PC-9 (cell line): Measurements from ENCODE around the gene RASAL2. TPM values are rescaled to one million over a fixed set of nuclear protein-coding genes. Genes with fewer than 3 reads are reported as not detected.

ENCODE experiments used
- BruUV-seq: library from RNA; stranded (reverse); fragments of 400-500 nt; replicated peaks from 2 replicates; lab custom pipeline; 2021; lab: Mats Ljungman, UMichigan
- CTCF ChIA-PET: fragments of 300-600 bp; sonication (Branson Sonifier 250); formaldehyde crosslinking; loops from one replicate; lab custom pipeline; 2022; ENCODE audit warnings: antibody characterized with exemption; lab: Charles Lee
- POLR2A ChIA-PET: fragments of 300-600 bp; sonication (Branson Sonifier 250); formaldehyde crosslinking; loops from one replicate; lab custom pipeline; 2022; ENCODE audit warnings: antibody characterized with exemption; ENCODE audit not compliant: unreplicated experiment; lab: Charles Lee
- DNase-seq, 2 experiments: peaks; one replicate each; pipeline versions ENCODE4 v3.0.0 to v3.0.0-alpha.2; 2015 to 2022; ENCODE audit warnings: mixed read lengths in 1 of 2
- H2AFZ ChIP-seq: fragments of 200-600 bp; sonication (generic); 2 replicates; pipeline ENCODE4 v1.8.1; 2017; ENCODE audit warnings: antibody characterized with exemption
- H3F3A ChIP-seq: fragments of 200-600 bp; sonication (generic); 2 replicates; pipeline ENCODE4 v1.8.1; 2017; ENCODE audit warnings: antibody characterized with exemption, mild to moderate bottlenecking, low read depth; ENCODE audit not compliant: insufficient read depth
- H3K27ac ChIP-seq: fragments of 200-600 bp; sonication (generic); 2 replicates; pipeline ENCODE4 v1.6.1; 2016; ENCODE audit warnings: mixed run types
- H3K27me3 ChIP-seq: fragments of 200-600 bp; sonication (generic); 2 replicates; pipeline ENCODE4 v1.6.1; 2016; ENCODE audit warnings: low read depth, mixed run types; ENCODE audit not compliant: insufficient read depth
- H3K36me3 ChIP-seq: fragments of 200-600 bp; sonication (generic); 2 replicates; pipeline ENCODE4 v1.6.1; 2016; ENCODE audit warnings: low read depth, mixed run types
- H3K4me1 ChIP-seq: fragments of 200-600 bp; sonication (generic); replicated peaks from 2 replicates; pipeline ENCODE4 v1.6.1; 2016; ENCODE audit warnings: mixed run types; ENCODE audit not compliant: insufficient read depth
- H3K4me2 ChIP-seq: fragments of 200-600 bp; sonication (generic); 2 replicates; pipeline ENCODE4 v1.6.1; 2017; ENCODE audit warnings: mixed run types
- H3K4me3 ChIP-seq: fragments of 200-600 bp; sonication (generic); 2 replicates; pipeline ENCODE4 v1.6.1; 2016; ENCODE audit warnings: mixed run types
- H3K79me2 ChIP-seq: fragments of 200-600 bp; sonication (generic); 2 replicates; pipeline ENCODE4 v1.6.1; 2017; ENCODE audit warnings: low read depth, mixed run types
- H3K9me2 ChIP-seq: fragments of 200-600 bp; sonication (generic); 2 replicates; pipeline ENCODE4 v1.8.1; 2017; ENCODE audit warnings: mild to moderate bottlenecking; ENCODE audit not compliant: insufficient read depth
- H3K9me3 ChIP-seq: fragments of 200-600 bp; sonication (generic); 2 replicates; pipeline ENCODE4 v1.8.1; 2016; ENCODE audit warnings: low read depth; ENCODE audit not compliant: insufficient read depth
- H4K20me1 ChIP-seq: fragments of 200-600 bp; sonication (generic); 2 replicates; pipeline ENCODE4 v1.8.1; 2017; ENCODE audit not compliant: insufficient read depth
- CTCF ChIP-seq: fragments of 200-600 bp; sonication (generic); conservative IDR thresholded peaks from 2 replicates; pipeline ENCODE4 v1.6.1; 2017; ENCODE audit warnings: mixed run types, antibody characterized with exemption, mild to moderate bottlenecking, moderate library complexity
- EZH2 ChIP-seq: fragments of 200-600 bp; sonication (generic); IDR thresholded peaks from 2 replicates; pipeline ENCODE4 v1.8.0; 2017; ENCODE audit warnings: antibody characterized with exemption, low read depth
- intact Hi-C: fragments of 100-400 bp; cut with micrococcal nuclease; formaldehyde crosslinking; loops from one replicate; pipeline ENCODE4 v1.10.0; 2022; ENCODE audit not compliant: unreplicated experiment
- total RNA-seq: library from RNA; stranded (reverse); gene quantifications from 2 replicates; pipeline ENCODE4 v1.2.3, GENCODE V29; 2021

Gene RASAL2
- total RNA-seq, 1 experiment from 2014 or later: 54.1 TPM

GRCh38 chr1:178477373-178477772 lies 383.5 kb downstream of the RASAL2 start:
- POLR2A ChIA-PET: no interaction called here
- Histone ChIP-seq H3K79me2 (no peaks in the 10 kb centered on the region), H3K9me3 (no peaks in the 10 kb centered on the region), H3F3A (no peaks in the 10 kb centered on the region), H3K4me2 (no peak overlapping the region), H4K20me1 (no peaks in the 10 kb centered on the region), H3K36me3 (peaks cover 10% of the 10 kb centered on the region), H3K9me2 (no peaks in the 10 kb centered on the region), H3K4me3 (no peak overlapping the region), H2AFZ (no peak overlapping the region), H3K4me1 (no peaks in the 10 kb centered on the region), H3K27ac (no peak overlapping the region), H3K27me3 (no peaks in the 10 kb centered on the region)
- CTCF ChIA-PET: no interaction called here
- intact Hi-C loops: no loop called here
- BruUV-seq: no TSS peak
- DNase-seq: no peak
- TF ChIP-seq CTCF: no peak
- TF ChIP-seq EZH2: no peak

- H3K36me3 ChIP-seq: peaks cover 10% of the 10 kb centered on the region
- H3K27ac ChIP-seq: no peak overlapping the region
- H3K4me1 ChIP-seq: no peaks in the 10 kb centered on the region
- intact Hi-C loops: no loop called here
- no peaks in the 10 kb centered on the region for H3K9me2 ChIP-seq
- no peak overlapping the region for H3K4me3 ChIP-seq
- no peaks in the 10 kb centered on the region for H3F3A ChIP-seq
- no peaks in the 10 kb centered on the region for H3K9me3 ChIP-seq
- TF ChIP-seq CTCF (no peak), EZH2 (no peak)
- H3K79me2 ChIP-seq: no peaks in the 10 kb centered on the region
- POLR2A ChIA-PET: interaction anchor here (0.8 kb wide), 1 partner anchor 1403 kb away, joined by 5 read pairs; no protein-coding TSS in a partner anchor
- H2AFZ ChIP-seq: no peak overlapping the region
- no peaks in the 10 kb centered on the region for H4K20me1 ChIP-seq
- no peak for DNase-seq
- CTCF ChIA-PET: no interaction called here
- BruUV-seq: no TSS peak
- no peak overlapping the region for H3K4me2 ChIP-seq
- no peaks in the 10 kb centered on the region for H3K27me3 ChIP-seq
Observed at GRCh38 chr1:178477841-178478240, 383.9 kb downstream of the RASAL2 start.

GRCh38 chr1:178483251-178483957 lies 389.5 kb downstream of the RASAL2 start:
- BruUV-seq: no TSS peak
- intact Hi-C loops: no loop called here
- H3K27ac ChIP-seq: no peak overlapping the region
- CTCF ChIA-PET: no interaction called here
- H3K4me3 ChIP-seq: no peak overlapping the region
- TF ChIP-seq CTCF: no peak
- no peak for TF ChIP-seq EZH2
- no peaks in the 10 kb centered on the region for H3K36me3 ChIP-seq
- H4K20me1 ChIP-seq: no peaks in the 10 kb centered on the region
- no peaks in the 10 kb centered on the region for H3K9me2 ChIP-seq
- DNase-seq: no peak
- POLR2A ChIA-PET: no interaction called here
- H2AFZ ChIP-seq: no peak overlapping the region
- no peaks in the 10 kb centered on the region for H3K27me3 ChIP-seq
- no peaks in the 10 kb centered on the region for H3K79me2 ChIP-seq
- H3K9me3 ChIP-seq: no peaks in the 10 kb centered on the region
- H3F3A ChIP-seq: no peaks in the 10 kb centered on the region
- no peaks in the 10 kb centered on the region for H3K4me1 ChIP-seq
- no peak overlapping the region for H3K4me2 ChIP-seq
